SU-DHL-6 (cell line): ENCODE results near the gene KAT6B.

Experiments used
- H2AFZ ChIP-seq: fragments of 200-600 bp; sonication (generic); 2 replicates; pipeline ENCODE4 v1.6.1; 2014; ENCODE audit warnings: low read depth, mild to moderate bottlenecking, moderate library complexity, mixed read lengths, antibody characterized with exemption, low read length; ENCODE audit not compliant: severe bottlenecking
- H3F3A ChIP-seq: fragments of 200-600 bp; shearing (Covaris generic); 2 replicates; pipeline ENCODE4 v1.6.0; 2016; ENCODE audit warnings: antibody characterized with exemption, mild to moderate bottlenecking; ENCODE audit not compliant: insufficient read depth
- H3K27ac ChIP-seq: fragments of 200-600 bp; sonication (generic); 2 replicates; pipeline ENCODE4 v1.5.1; 2016; ENCODE audit warnings: low read depth, mild to moderate bottlenecking, low read length, moderate library complexity, mixed read lengths
- H3K27me3 ChIP-seq: fragments of 200-600 bp; sonication (generic), shearing (Covaris generic); 2 replicates; pipeline ENCODE4 v1.6.0; 2014; ENCODE audit warnings: mild to moderate bottlenecking, low read length
- H3K36me3 ChIP-seq: fragments of 200-600 bp; sonication (generic); 2 replicates; pipeline ENCODE4 v1.6.1; 2014; ENCODE audit warnings: mild to moderate bottlenecking, low read length, mixed read lengths
- H3K4me2 ChIP-seq: fragments of 300-600, 200-600 bp; shearing (Covaris generic), sonication (generic); 2 replicates; pipeline ENCODE4 v1.6.0; 2014; ENCODE audit warnings: low read length, low read depth, mild to moderate bottlenecking; ENCODE audit not compliant: poor library complexity, severe bottlenecking
- H3K4me3 ChIP-seq: fragments of 200-600 bp; sonication (generic); 2 replicates; pipeline ENCODE4 v1.5.1; 2014; ENCODE audit warnings: antibody characterized with exemption, low read length, mild to moderate bottlenecking, mixed read lengths; ENCODE audit not compliant: insufficient read depth, poor library complexity, severe bottlenecking
- H3K79me2 ChIP-seq: fragments of 200-600 bp; sonication (generic); 2 replicates; pipeline ENCODE4 v1.6.1; 2014; ENCODE audit warnings: mild to moderate bottlenecking, low read length, moderate library complexity; ENCODE audit not compliant: insufficient read depth
- H3K9ac ChIP-seq: fragments of 200-600 bp; sonication (generic); 2 replicates; pipeline ENCODE4 v1.7.0; 2014; ENCODE audit warnings: mild to moderate bottlenecking, low read length
- H3K9me2 ChIP-seq: fragments of 200-600 bp; sonication (generic); replicated peaks from 2 replicates; pipeline ENCODE4 v1.6.1; 2014; ENCODE audit warnings: low read length; ENCODE audit not compliant: insufficient read depth
- H3K9me3 ChIP-seq: fragments of 200-600 bp; sonication (generic); 2 replicates; pipeline ENCODE4 v1.6.1; 2014; ENCODE audit warnings: low read length, mixed read lengths; ENCODE audit not compliant: insufficient read depth
- H4K20me1 ChIP-seq: fragments of 200-600 bp; sonication (generic); 2 replicates; pipeline ENCODE4 v1.6.1; 2014; ENCODE audit warnings: low read depth, mild to moderate bottlenecking, antibody characterized with exemption, low read length, moderate library complexity, mixed read lengths
- CTCF ChIP-seq: fragments of 200-600 bp; sonication (generic); IDR thresholded peaks from one replicate; pipeline ENCODE4 v1.5.1; 2017; ENCODE audit warnings: antibody characterized with exemption, mild to moderate bottlenecking, low read length, moderate library complexity; ENCODE audit not compliant: insufficient read depth, poor library complexity, severe bottlenecking
- EZH2phosphoT487 ChIP-seq: fragments of 200-600 bp; sonication (generic), shearing (Covaris generic); conservative IDR thresholded peaks from 2 replicates; pipeline ENCODE4 v1.6.1; 2018; ENCODE audit warnings: mild to moderate bottlenecking, antibody characterized with exemption, low read length, moderate library complexity, mixed read lengths

KAT6B gene

GRCh38 chr10:74987339-74988053 is 161.1 kb downstream of the KAT6B start:
- Histone ChIP-seq H3K27ac (no peak overlapping the region), H3K9ac (no peak overlapping the region), H3K9me2 (no peaks in the 10 kb centered on the region), H3F3A (no peaks in the 10 kb centered on the region), H4K20me1 (no peaks in the 10 kb centered on the region), H3K36me3 (peaks cover 3% of the 10 kb centered on the region; the same call in 1 of the 2 replicates), H2AFZ (no peak overlapping the region), H3K79me2 (no peaks in the 10 kb centered on the region), H3K4me2 (no peak overlapping the region), H3K9me3 (no peaks in the 10 kb centered on the region), H3K4me3 (no peak overlapping the region), H3K27me3 (no peaks in the 10 kb centered on the region)
- no peak for TF ChIP-seq CTCF
- no peak for TF ChIP-seq EZH2phosphoT487

DNA sequence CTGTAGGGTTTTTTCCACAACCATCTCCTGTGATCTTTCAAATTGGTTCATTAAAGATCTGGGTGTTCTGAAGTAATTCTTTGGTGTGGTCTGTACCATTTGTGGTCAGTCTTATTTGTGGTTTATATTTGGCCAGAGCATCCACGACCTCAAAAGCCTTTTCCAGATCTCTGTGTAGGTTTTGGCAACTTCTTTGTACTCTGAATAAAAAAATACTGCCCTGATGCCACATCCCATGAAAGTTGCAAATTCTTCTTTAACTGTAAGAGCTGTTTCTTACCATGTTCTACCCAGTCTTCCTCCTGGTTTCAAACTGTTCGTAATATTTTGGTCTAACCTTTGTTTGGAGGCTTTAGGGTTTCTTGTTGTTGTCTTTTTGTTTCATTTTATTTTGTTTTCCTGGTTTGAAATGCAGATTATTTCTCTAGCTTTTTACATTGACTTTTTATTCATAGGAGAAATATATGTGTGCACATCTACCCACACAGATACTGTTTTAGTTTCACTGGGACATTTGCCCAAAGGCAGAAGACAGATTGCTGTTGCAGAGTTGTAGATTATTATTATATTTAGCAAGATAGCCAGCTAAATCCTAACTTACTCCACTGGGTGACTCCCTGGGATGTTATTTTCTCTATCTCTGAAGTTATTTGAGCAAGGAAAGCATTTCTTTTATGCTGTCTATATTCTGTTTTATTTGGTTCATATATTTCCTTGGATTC is 161.8 kb downstream of the KAT6B start:
- Histone ChIP-seq H3K36me3 (peaks cover 3% of the 10 kb centered on the region; the same call in 1 of the 2 replicates), H4K20me1 (no peaks in the 10 kb centered on the region), H3K27me3 (no peaks in the 10 kb centered on the region), H3K27ac (no peak overlapping the region), H3K9me2 (no peaks in the 10 kb centered on the region), H3K9me3 (no peaks in the 10 kb centered on the region), H3F3A (no peaks in the 10 kb centered on the region), H2AFZ (no peak overlapping the region), H3K9ac (no peak overlapping the region), H3K79me2 (no peaks in the 10 kb centered on the region), H3K4me2 (no peak overlapping the region), H3K4me3 (no peak overlapping the region)
- TF ChIP-seq CTCF (no peak), EZH2phosphoT487 (no peak)

DNA sequence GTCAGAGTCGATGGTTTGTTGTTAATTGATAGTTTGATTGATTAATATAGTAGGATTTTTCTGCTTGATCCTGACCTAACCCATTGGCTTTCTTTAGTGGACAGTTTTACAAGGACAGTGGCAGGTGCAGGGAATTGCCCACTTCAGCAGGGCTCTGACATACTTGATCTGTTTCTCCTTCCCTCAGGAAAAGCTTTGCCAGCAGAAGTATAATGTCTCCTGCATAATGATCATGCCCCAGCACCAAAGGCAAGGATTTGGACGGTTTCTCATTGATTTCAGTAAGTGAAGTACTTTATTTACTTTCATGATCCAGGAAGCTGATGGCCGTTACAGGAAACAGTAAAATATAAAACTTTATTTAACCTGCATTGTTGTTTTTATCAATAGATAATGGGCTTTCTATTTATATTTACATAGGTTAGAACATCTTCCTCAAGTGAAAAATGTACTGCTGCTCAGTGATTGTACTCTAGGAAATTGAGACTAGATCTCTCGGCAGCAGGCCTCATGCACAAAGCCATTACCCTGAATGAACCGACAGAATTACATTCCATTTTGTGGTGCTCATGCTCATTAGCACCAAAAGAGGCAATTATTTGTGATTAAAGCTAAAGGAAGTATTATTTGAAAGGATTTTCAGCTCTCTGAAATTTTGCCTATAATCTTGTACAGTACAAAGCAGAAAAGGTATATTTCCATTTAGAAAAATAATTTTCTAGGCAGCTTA is 162.6 kb downstream of the KAT6B start:
- TF ChIP-seq CTCF (no peak), EZH2phosphoT487 (no peak)
- H3K79me2 ChIP-seq = no peaks in the 10 kb centered on the region

More for the DNA sequence above, 162.6 kb downstream of the KAT6B start:
- H3F3A ChIP-seq = no peaks in the 10 kb centered on the region
- H3K9me3 ChIP-seq = no peaks in the 10 kb centered on the region
- no peak overlapping the region for H3K27ac ChIP-seq
- H3K9me2 ChIP-seq = no peaks in the 10 kb centered on the region
- H3K9ac ChIP-seq = no peak overlapping the region
- H4K20me1 ChIP-seq = no peaks in the 10 kb centered on the region
- H3K27me3 ChIP-seq = no peaks in the 10 kb centered on the region
- H3K36me3 ChIP-seq = peaks cover 3% of the 10 kb centered on the region; the same call in 1 of the 2 replicates
- H3K4me3 ChIP-seq = no peak overlapping the region
- no peak overlapping the region for H3K4me2 ChIP-seq
- H2AFZ ChIP-seq = no peak overlapping the region
